Measurements from ENCODE around the gene RALGPS1. TPM values are rescaled to one million over a fixed set of nuclear protein-coding genes. Genes with fewer than 3 reads are reported as not detected.

RALGPS1 gene
- total RNA-seq, 2 donors from 2014 or later, result 15.3 to 79.4 TPM

DNA sequence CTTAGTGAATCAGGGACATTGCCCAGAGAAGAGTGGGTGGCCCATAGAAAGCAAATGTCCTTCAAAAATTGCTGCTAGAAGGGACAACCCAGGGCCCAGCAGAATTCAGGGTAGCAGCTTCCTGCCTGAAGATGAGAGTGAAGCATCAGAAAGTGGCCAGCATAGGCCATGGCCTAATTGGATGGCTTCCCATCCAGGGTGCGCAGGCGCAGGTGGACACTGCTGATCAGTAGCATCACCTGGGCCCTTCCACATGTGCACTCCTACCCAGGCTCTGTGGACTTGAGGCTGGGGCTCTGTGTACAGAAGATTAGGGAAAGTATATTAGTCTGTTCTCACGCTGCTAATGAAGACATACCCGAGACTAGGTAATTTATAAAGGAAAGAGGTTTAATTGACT is 291.4 kb downstream of the RALGPS1 start:
- DNase-seq, result no peak
- TF ChIP-seq POLR2A (IDR thresholded peaks at IDR 0.05), result no peak
- TF ChIP-seq, protein P1, sequence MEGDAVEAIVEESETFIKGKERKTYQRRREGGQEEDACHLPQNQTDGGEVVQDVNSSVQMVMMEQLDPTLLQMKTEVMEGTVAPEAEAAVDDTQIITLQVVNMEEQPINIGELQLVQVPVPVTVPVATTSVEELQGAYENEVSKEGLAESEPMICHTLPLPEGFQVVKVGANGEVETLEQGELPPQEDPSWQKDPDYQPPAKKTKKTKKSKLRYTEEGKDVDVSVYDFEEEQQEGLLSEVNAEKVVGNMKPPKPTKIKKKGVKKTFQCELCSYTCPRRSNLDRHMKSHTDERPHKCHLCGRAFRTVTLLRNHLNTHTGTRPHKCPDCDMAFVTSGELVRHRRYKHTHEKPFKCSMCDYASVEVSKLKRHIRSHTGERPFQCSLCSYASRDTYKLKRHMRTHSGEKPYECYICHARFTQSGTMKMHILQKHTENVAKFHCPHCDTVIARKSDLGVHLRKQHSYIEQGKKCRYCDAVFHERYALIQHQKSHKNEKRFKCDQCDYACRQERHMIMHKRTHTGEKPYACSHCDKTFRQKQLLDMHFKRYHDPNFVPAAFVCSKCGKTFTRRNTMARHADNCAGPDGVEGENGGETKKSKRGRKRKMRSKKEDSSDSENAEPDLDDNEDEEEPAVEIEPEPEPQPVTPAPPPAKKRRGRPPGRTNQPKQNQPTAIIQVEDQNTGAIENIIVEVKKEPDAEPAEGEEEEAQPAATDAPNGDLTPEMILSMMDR (IDR thresholded peaks at IDR 0.05), result no peak
- WGBS, 2 donors, result 97 to 99% methylated on average over 4 of the region's 4 CpGs
- no peak overlapping the region for H3K27ac ChIP-seq
- intact Hi-C loops (cut with DNase I), result loop anchor here (5.0 kb wide), 1 partner anchor 146 kb away; no protein-coding TSS in a partner anchor
- H3K4me3 ChIP-seq, result no peak overlapping the region
- no peaks in the 10 kb centered on the region for H3K4me1 ChIP-seq
- no peaks in the 10 kb centered on the region for H3K9me3 ChIP-seq
- H3K36me3 ChIP-seq (replicated peaks in 1 of 2; ENCODE audit: insufficient read depth in 1 of 2, low read depth in 2 of 2), result no peaks in the 10 kb centered on the region
- no peaks in the 10 kb centered on the region for H3K27me3 ChIP-seq
- no peak for ATAC-seq

DNA sequence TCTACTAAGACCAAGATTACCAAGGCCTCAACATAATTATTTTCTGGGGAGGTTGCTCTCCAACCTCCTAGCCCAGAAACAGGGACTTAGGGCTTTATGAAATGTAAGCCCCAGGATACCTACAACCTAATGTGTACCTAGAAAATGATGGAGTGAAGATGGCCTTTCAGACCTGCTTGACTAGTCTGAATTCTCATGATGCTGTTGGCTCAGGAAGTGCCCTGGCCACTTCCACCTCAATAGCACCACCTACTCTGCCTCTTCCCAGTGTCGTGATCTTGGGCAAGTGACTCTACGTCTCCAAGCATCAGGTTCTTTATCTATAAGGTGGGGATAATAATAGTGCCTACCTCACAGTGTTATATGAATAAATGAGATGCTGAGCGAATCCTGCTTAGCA is 292.1 kb downstream of the RALGPS1 start:
- Histone ChIP-seq H3K27ac (no peak overlapping the region), H3K4me1 (no peaks in the 10 kb centered on the region), H3K36me3 (replicated peaks in 1 of 2; ENCODE audit: insufficient read depth in 1 of 2, low read depth in 2 of 2) (no peaks in the 10 kb centered on the region), H3K9me3 (no peaks in the 10 kb centered on the region), H3K4me3 (no peak overlapping the region), H3K27me3 (no peaks in the 10 kb centered on the region)
- ATAC-seq (no peak), DNase-seq (no peak)
- intact Hi-C loops (cut with DNase I), result loop anchor here (5.0 kb wide), 1 partner anchor 146 kb away; no protein-coding TSS in a partner anchor
- TF ChIP-seq, protein P1 (IDR thresholded peaks at IDR 0.05), result no peak
- no peak for TF ChIP-seq POLR2A (IDR thresholded peaks at IDR 0.05)
- WGBS, 2 donors, result 88 to 92% methylated on average over 3 of the region's 3 CpGs

DNA sequence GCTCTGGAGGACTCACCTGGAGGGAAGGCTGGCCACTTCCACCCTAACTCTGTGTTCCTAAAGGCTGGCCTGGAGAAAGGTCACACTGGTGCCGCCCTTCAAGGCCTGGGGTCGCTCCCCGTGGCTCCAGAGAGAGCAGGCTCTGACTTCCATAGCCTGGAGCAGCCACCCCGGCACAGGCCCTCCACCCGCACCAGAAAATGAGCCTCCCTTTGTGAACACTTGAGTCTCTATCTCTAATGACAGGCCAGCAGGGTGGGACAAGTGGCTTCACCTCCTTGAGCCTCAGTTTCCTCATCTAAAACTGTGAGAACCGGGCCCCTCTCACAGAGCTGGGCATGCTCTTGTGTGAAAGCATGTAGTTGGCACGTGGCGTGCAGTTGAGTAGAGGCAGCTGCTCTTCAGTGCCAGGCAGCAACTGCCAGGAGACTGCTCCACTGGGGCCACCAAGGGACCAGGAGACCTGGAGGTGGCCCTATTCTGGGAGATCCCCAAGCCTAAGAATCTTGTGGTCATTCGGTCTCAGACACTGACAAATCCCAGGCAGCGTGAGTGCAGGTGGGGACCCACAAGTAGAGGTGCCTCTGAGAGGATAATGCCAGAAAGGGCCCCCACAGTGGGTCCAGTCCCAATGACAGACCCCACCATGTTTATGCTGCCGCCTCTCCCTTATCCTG is 293.3 kb downstream of the RALGPS1 start:
- DNase-seq, result no peak
- intact Hi-C loops (cut with DNase I), result loop anchor here (5.0 kb wide), 1 partner anchor 144 kb away; no protein-coding TSS in a partner anchor
- ATAC-seq, result no peak
- Histone ChIP-seq H3K27ac (no peak overlapping the region), H3K9me3 (no peaks in the 10 kb centered on the region), H3K36me3 (replicated peaks in 1 of 2; ENCODE audit: insufficient read depth in 1 of 2, low read depth in 2 of 2) (no peaks in the 10 kb centered on the region), H3K4me1 (no peaks in the 10 kb centered on the region), H3K27me3 (no peaks in the 10 kb centered on the region), H3K4me3 (no peak overlapping the region)
- TF ChIP-seq, protein P1 (IDR thresholded peaks at IDR 0.05), result no peak
- TF ChIP-seq POLR2A (IDR thresholded peaks at IDR 0.05), result no peak
- WGBS, 2 donors, result 90 to 92% methylated on average over 11 of the region's 11 CpGs

DNA sequence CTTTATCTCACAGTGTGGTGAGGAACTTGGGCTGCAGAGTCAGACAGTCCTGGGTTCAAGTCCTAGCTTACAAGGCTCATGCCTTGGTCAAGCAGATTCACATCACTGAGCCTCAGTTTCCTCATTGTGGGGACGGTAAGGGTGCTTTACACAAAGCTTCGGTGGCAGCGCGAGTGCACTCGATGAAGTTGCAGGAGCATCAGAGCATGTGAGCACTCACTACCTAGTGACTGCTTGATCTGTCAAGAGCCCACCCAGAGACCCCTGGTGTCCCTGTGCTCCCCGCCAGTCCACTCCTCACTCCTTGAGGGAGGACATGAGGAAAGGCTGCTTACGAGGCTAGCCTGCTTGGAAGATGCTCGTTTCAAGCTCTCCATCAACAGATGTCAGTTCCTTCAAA is 293.8 kb downstream of the RALGPS1 start:
- H3K4me1 ChIP-seq, result no peaks in the 10 kb centered on the region
- H3K27me3 ChIP-seq, result no peaks in the 10 kb centered on the region
- intact Hi-C loops (cut with DNase I), result loop anchor here (5.0 kb wide), 1 partner anchor 144 kb away; no protein-coding TSS in a partner anchor
- no peak for TF ChIP-seq POLR2A (IDR thresholded peaks at IDR 0.05)
- TF ChIP-seq, protein P1 (IDR thresholded peaks at IDR 0.05), result no peak
- H3K36me3 ChIP-seq (replicated peaks in 1 of 2; ENCODE audit: insufficient read depth in 1 of 2, low read depth in 2 of 2), result no peaks in the 10 kb centered on the region
- 89 to 98% methylated on average over 6 to 8 of the region's 8 CpGs for WGBS, 2 donors
- no peaks in the 10 kb centered on the region for H3K9me3 ChIP-seq
- DNase-seq (no peak), ATAC-seq (no peak)
- H3K4me3 ChIP-seq, result no peak overlapping the region
- H3K27ac ChIP-seq, result no peak overlapping the region

DNA sequence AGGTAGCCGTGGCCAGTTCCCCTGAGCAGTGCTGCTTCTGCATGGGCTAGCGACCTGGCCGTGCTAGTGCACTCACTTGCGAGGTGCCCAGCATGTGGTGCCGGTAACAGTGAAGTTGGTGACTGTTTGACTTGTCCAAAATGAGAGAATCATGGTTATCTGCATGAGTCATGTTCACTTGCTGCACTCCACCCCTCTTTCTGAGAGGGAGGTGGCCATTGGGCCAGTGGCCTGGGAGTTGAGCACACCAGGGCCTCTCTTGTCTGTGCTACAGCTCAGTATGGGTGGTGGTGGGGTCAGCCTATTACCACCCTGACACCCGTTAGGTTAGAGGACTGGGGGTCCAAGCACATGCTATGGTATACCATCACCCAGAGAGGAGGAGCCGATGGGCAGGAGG is 294.6 kb downstream of the RALGPS1 start:
- 86 to 95% methylated on average over 5 to 7 of the region's 7 CpGs for WGBS, 2 donors
- no peaks in the 10 kb centered on the region for H3K36me3 ChIP-seq (replicated peaks in 1 of 2; ENCODE audit: insufficient read depth in 1 of 2, low read depth in 2 of 2)
- TF ChIP-seq, protein P1 (IDR thresholded peaks at IDR 0.05), result no peak
- TF ChIP-seq POLR2A (IDR thresholded peaks at IDR 0.05), result no peak
- ATAC-seq (no peak), DNase-seq (no peak)
- no peaks in the 10 kb centered on the region for H3K27me3 ChIP-seq
- H3K4me1 ChIP-seq, result no peaks in the 10 kb centered on the region
- H3K27ac ChIP-seq, result no peak overlapping the region
- no peak overlapping the region for H3K4me3 ChIP-seq
- H3K9me3 ChIP-seq, result no peaks in the 10 kb centered on the region
- intact Hi-C loops (cut with DNase I), result loop anchor here (5.0 kb wide), 1 partner anchor 143 kb away; no protein-coding TSS in a partner anchor
